NCI-H128 (cell line): Measurements from ENCODE around the gene INF2.

Experiments used
- DNase-seq: peaks from one replicate; lab custom pipeline; 2025; ENCODE audit not compliant: unreplicated experiment; lab: John Stamatoyannopoulos, UW

INF2 gene

GRCh38 chr14:104768437-104769323, 79.3 kb downstream of the INF2 start:
- peak; percentile 78 for DNase-seq

GRCh38 chr14:104769324-104770071, 80.1 kb downstream of the INF2 start:
- no peak for DNase-seq

DNA sequence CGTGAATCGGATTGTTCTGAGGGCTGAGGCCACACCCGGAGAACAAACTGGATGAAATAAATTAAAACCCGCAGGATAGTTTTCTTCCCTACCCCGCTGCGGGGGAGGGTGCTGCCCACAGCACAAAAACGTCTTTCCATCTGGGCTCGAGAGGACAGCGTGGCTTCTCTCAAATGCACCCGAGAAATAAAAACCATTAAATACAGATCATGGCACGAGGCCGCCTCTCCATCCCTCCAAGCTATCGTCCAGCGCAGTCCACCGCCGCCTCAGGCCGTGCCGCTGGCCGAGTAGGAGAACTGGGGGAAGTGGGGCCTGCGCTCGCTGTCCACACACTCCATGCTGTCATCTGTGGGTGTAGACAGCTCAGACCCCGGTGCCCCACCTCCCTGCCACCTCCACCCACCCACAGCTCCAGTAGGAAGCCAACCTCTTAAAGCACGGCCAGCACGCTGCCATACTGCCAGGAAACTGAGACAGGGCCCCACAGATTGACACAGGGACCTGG, 80.7 kb downstream of the INF2 start:
- no peak for DNase-seq

- DNase-seq = no peak
Measured at GRCh38 chr14:104770851-104771272, 81.4 kb downstream of the INF2 start.

- DNase-seq = no peak
Measured at GRCh38 chr14:104771374-104771773, 82.0 kb downstream of the INF2 start.
